Activated CD8-positive, alpha-beta T cell treated with anti-CD3 and anti-CD28 coated beads, Interleukin-2, amount 10 ng/mL, durations not matched to agents 7 days and 5 days (primary cell): ENCODE measurements around the gene UBN2. TPM values are rescaled to one million over a fixed set of nuclear protein-coding genes. Genes with fewer than 3 reads are reported as not detected.

ENCODE experiments used
- ATAC-seq: fragments of 150-1000 bp; cut with Tn5 transposase; one replicate; pipeline ENCODE4 v1.10.0; 2021; ENCODE audit warnings: moderate library complexity
- CTCF ChIA-PET: fragments of 350-600 bp; sonication (Branson Sonifier 250); formaldehyde crosslinking; loops from one replicate; lab custom pipeline; 2021; ENCODE audit warnings: antibody characterized with exemption; lab: Charles Lee
- POLR2A ChIA-PET: fragments of 350-600 bp; sonication (Branson Sonifier 250); formaldehyde crosslinking; loops from one replicate; lab custom pipeline; 2021; ENCODE audit warnings: antibody characterized with exemption; lab: Charles Lee
- DNase-seq: peaks from one replicate; pipeline ENCODE4 v3.0.0-alpha.2; 2020
- H3K27ac Mint-ChIP-seq: one replicate; pipeline ENCODE4 v1.8.0; 2021; ENCODE audit warnings: mild to moderate bottlenecking, mixed read lengths
- H3K27me3 Mint-ChIP-seq: one replicate; pipeline ENCODE4 v1.8.0; 2021; ENCODE audit warnings: low read depth, mixed read lengths
- H3K36me3 Mint-ChIP-seq: one replicate; pipeline ENCODE4 v1.8.0; 2021; ENCODE audit warnings: low read depth, mixed read lengths
- H3K4me1 Mint-ChIP-seq: one replicate; pipeline ENCODE4 v1.8.0; 2021; ENCODE audit warnings: low read depth, mixed read lengths
- H3K4me3 Mint-ChIP-seq: one replicate; pipeline ENCODE4 v1.8.0; 2021; ENCODE audit warnings: mild to moderate bottlenecking, mixed read lengths
- H3K9me3 Mint-ChIP-seq: one replicate; pipeline ENCODE4 v1.8.0; 2022; ENCODE audit warnings: mixed read lengths; ENCODE audit not compliant: insufficient read depth
- total RNA-seq, 2 experiments: library from RNA; stranded (reverse); gene quantifications; one replicate each; pipeline ENCODE4 v1.2.3, GENCODE V29; 2021

Gene UBN2
- total RNA-seq, 2 experiments from 2014 or later = 10.2 to 11.3 TPM

- CTCF ChIA-PET = no interaction called here
- H3K27ac Mint-ChIP-seq = no peak overlapping the region
- no peak for ATAC-seq
- H3K4me3 Mint-ChIP-seq = no peak overlapping the region
- no peaks in the 10 kb centered on the region for H3K9me3 Mint-ChIP-seq
- H3K4me1 Mint-ChIP-seq = no peaks in the 10 kb centered on the region
- no peak for DNase-seq
- POLR2A ChIA-PET = no interaction called here
- no peaks in the 10 kb centered on the region for H3K27me3 Mint-ChIP-seq
- H3K36me3 Mint-ChIP-seq = peaks cover 25% of the 10 kb centered on the region
Measured at GRCh38 chr7:139264220-139264619, 33.2 kb downstream of the UBN2 start.

GRCh38 chr7:139265673-139266072 lies 34.6 kb downstream of the UBN2 start:
- DNase-seq = no peak
- Mint-ChIP-seq H3K4me1 (no peaks in the 10 kb centered on the region), H3K27me3 (no peaks in the 10 kb centered on the region), H3K4me3 (no peak overlapping the region), H3K27ac (no peak overlapping the region), H3K36me3 (peaks cover 27% of the 10 kb centered on the region), H3K9me3 (no peaks in the 10 kb centered on the region)
- CTCF ChIA-PET = interaction anchor here (0.6 kb wide), 1 partner anchor 234 kb away, joined by 3 read pairs; no protein-coding TSS in a partner anchor
- POLR2A ChIA-PET = no interaction called here
- no peak for ATAC-seq

- no peak overlapping the region for H3K4me3 Mint-ChIP-seq
- ChIA-PET POLR2A (no interaction called here), CTCF (no interaction called here)
- H3K4me1 Mint-ChIP-seq = no peaks in the 10 kb centered on the region
- no peaks in the 10 kb centered on the region for H3K9me3 Mint-ChIP-seq
- no peak for ATAC-seq
- no peak for DNase-seq
- H3K36me3 Mint-ChIP-seq = peaks cover 24% of the 10 kb centered on the region
- H3K27ac Mint-ChIP-seq = no peak overlapping the region
- H3K27me3 Mint-ChIP-seq = no peaks in the 10 kb centered on the region
Measured at GRCh38 chr7:139271718-139272628, 40.9 kb downstream of the UBN2 start.

GRCh38 chr7:139284252-139284896 lies 53.3 kb downstream of the UBN2 start:
- CTCF ChIA-PET = no interaction called here
- POLR2A ChIA-PET = no interaction called here
- no peaks in the 10 kb centered on the region for H3K4me1 Mint-ChIP-seq
- no peaks in the 10 kb centered on the region for H3K27me3 Mint-ChIP-seq
- no peak overlapping the region for H3K27ac Mint-ChIP-seq
- H3K9me3 Mint-ChIP-seq = no peaks in the 10 kb centered on the region
- no peak overlapping the region for H3K4me3 Mint-ChIP-seq
- H3K36me3 Mint-ChIP-seq = peaks cover 26% of the 10 kb centered on the region
- DNase-seq (no peak), ATAC-seq (no peak)

GRCh38 chr7:139286144-139286543 lies 55.1 kb downstream of the UBN2 start:
- H3K27me3 Mint-ChIP-seq = no peaks in the 10 kb centered on the region
- peaks cover 26% of the 10 kb centered on the region for H3K36me3 Mint-ChIP-seq
- ChIA-PET POLR2A (no interaction called here), CTCF (no interaction called here)
- H3K27ac Mint-ChIP-seq = no peak overlapping the region
- H3K9me3 Mint-ChIP-seq = no peaks in the 10 kb centered on the region
- H3K4me1 Mint-ChIP-seq = no peaks in the 10 kb centered on the region
- no peak overlapping the region for H3K4me3 Mint-ChIP-seq
- DNase-seq = no peak
- no peak for ATAC-seq

- ChIA-PET POLR2A (no interaction called here), CTCF (no interaction called here)
- Mint-ChIP-seq H3K9me3 (no peaks in the 10 kb centered on the region), H3K4me1 (no peaks in the 10 kb centered on the region), H3K27me3 (no peaks in the 10 kb centered on the region), H3K36me3 (peaks cover 9% of the 10 kb centered on the region), H3K27ac (no peak overlapping the region), H3K4me3 (no peak overlapping the region)
- ATAC-seq (no peak), DNase-seq (no peak)
Measured at GRCh38 chr7:139292821-139293220, 61.8 kb downstream of the UBN2 start.

- no peaks in the 10 kb centered on the region for H3K4me1 Mint-ChIP-seq
- ATAC-seq = no peak
- H3K27me3 Mint-ChIP-seq = no peaks in the 10 kb centered on the region
- no peaks in the 10 kb centered on the region for H3K9me3 Mint-ChIP-seq
- no peak overlapping the region for H3K4me3 Mint-ChIP-seq
- POLR2A ChIA-PET = no interaction called here
- no peak for DNase-seq
- CTCF ChIA-PET = interaction anchor here (1.1 kb wide), 1 partner anchor 14 kb away, joined by 3 read pairs; no protein-coding TSS in a partner anchor
- H3K36me3 Mint-ChIP-seq = peaks cover 5% of the 10 kb centered on the region
- H3K27ac Mint-ChIP-seq = no peak overlapping the region
Measured at GRCh38 chr7:139293534-139293933, 62.5 kb downstream of the UBN2 start.

GRCh38 chr7:139294241-139294640 lies 63.2 kb downstream of the UBN2 start:
- Mint-ChIP-seq H3K4me1 (no peaks in the 10 kb centered on the region), H3K36me3 (peaks cover 5% of the 10 kb centered on the region), H3K27ac (no peak overlapping the region), H3K4me3 (no peak overlapping the region), H3K27me3 (no peaks in the 10 kb centered on the region), H3K9me3 (no peaks in the 10 kb centered on the region)
- DNase-seq (no peak), ATAC-seq (no peak)
- ChIA-PET CTCF (interaction anchor here (1.1 kb wide), 1 partner anchor 14 kb away, joined by 3 read pairs; no protein-coding TSS in a partner anchor), POLR2A (no interaction called here)

GRCh38 chr7:139294951-139295575 lies 64.0 kb downstream of the UBN2 start:
- ChIA-PET CTCF (interaction anchor here (1.1 kb wide), 1 partner anchor 15 kb away, joined by 3 read pairs; no protein-coding TSS in a partner anchor), POLR2A (no interaction called here)
- Mint-ChIP-seq H3K4me3 (no peak overlapping the region), H3K4me1 (no peaks in the 10 kb centered on the region), H3K27me3 (no peaks in the 10 kb centered on the region), H3K36me3 (peaks cover 5% of the 10 kb centered on the region), H3K9me3 (no peaks in the 10 kb centered on the region), H3K27ac (no peak overlapping the region)
- DNase-seq = no peak
- no peak for ATAC-seq

- DNase-seq = no peak
- ChIA-PET POLR2A (no interaction called here), CTCF (no interaction called here)
- no peaks in the 10 kb centered on the region for H3K27me3 Mint-ChIP-seq
- H3K9me3 Mint-ChIP-seq = no peaks in the 10 kb centered on the region
- H3K36me3 Mint-ChIP-seq = peaks cover 5% of the 10 kb centered on the region
- no peak overlapping the region for H3K27ac Mint-ChIP-seq
- no peak for ATAC-seq
- H3K4me1 Mint-ChIP-seq = no peaks in the 10 kb centered on the region
- no peak overlapping the region for H3K4me3 Mint-ChIP-seq
Measured at GRCh38 chr7:139297795-139298194, 66.8 kb downstream of the UBN2 start.

- H3K4me3 Mint-ChIP-seq = no peak overlapping the region
- no peaks in the 10 kb centered on the region for H3K4me1 Mint-ChIP-seq
Measured at GRCh38 chr7:139299296-139299695, 68.3 kb downstream of the UBN2 start.

More at GRCh38 chr7:139299296-139299695, 68.3 kb downstream of the UBN2 start:
- CTCF ChIA-PET = interaction anchor here (0.9 to 1.1 kb wide), 2 partner anchors 19 to 41 kb away, joined by 3 read pairs; no protein-coding TSS in a partner anchor
- H3K27ac Mint-ChIP-seq = no peak overlapping the region
- H3K27me3 Mint-ChIP-seq = no peaks in the 10 kb centered on the region
- no peaks in the 10 kb centered on the region for H3K9me3 Mint-ChIP-seq
- POLR2A ChIA-PET = no interaction called here
- H3K36me3 Mint-ChIP-seq = peaks cover 5% of the 10 kb centered on the region
- DNase-seq = no peak
- no peak for ATAC-seq
